ENCODE results near the gene BICC1. TPM values are rescaled to one million over a fixed set of nuclear protein-coding genes. Genes with fewer than 3 reads are reported as not detected.

The BICC1 gene
- total and polyA plus RNA-seq, 2 of the 4 experiments (the other 2 are of a cell fraction): 5.7 to 42.5 TPM

GRCh38 chr10:58586282-58587245 is 73.9 kb downstream of the BICC1 start:
- H3K56ac ChIP-seq (ENCODE audit: extremely low read depth, insufficient read depth, low read length): no peak overlapping the region
- H2AK9ac ChIP-seq (replicated peaks; ENCODE audit: low read depth, low read length, poor library complexity): no peak overlapping the region
- H3K4me1 ChIP-seq (ENCODE audit: control insufficient read depth, insufficient read depth, low read length): peaks cover 2% of the 10 kb centered on the region; the same call in 1 of the 2 replicates
- DNase-seq (no peak), ATAC-seq (ENCODE audit: low read depth) (no peak)
- no peak overlapping the region for H3K14ac ChIP-seq (replicated peaks; ENCODE audit: low read depth, low read length)
- H2BK20ac ChIP-seq (ENCODE audit: low read depth, low read length): no peak overlapping the region
- H3K27me3 ChIP-seq (ENCODE audit: control insufficient read depth, insufficient read depth, low read length): no peaks in the 10 kb centered on the region
- intact Hi-C loops (cut with micrococcal nuclease): no loop called here
- H3K4me3 ChIP-seq (ENCODE audit: insufficient read depth, low read depth, low read length): no peak overlapping the region
- no peak overlapping the region for H3K27ac ChIP-seq (ENCODE audit: insufficient read depth, low read length)
- peaks cover 30% of the 10 kb centered on the region; the same call in 1 of the 2 replicates for H4K20me1 ChIP-seq (ENCODE audit: insufficient read depth, low read length)
- no peak overlapping the region for H4K5ac ChIP-seq (ENCODE audit: low read depth, low read length)
- ChIA-PET CTCF (interaction anchor here (0.7 kb wide), 1 partner anchor 52 kb away, joined by 3 read pairs; no protein-coding TSS in a partner anchor), POLR2A (ENCODE audit: unreplicated experiment) (no interaction called here)
- H2BK15ac ChIP-seq (ENCODE audit: low read depth, low read length): no peak overlapping the region
- no peak overlapping the region for H2AFZ ChIP-seq (replicated peaks; ENCODE audit: low read length, poor library complexity)
- H3K4ac ChIP-seq (ENCODE audit: low read depth, low read length): no peak overlapping the region
- no peak overlapping the region for H3K23ac ChIP-seq (ENCODE audit: low read depth, low read length)
- H2BK5ac ChIP-seq (ENCODE audit: low read depth, low read length, poor library complexity, severe bottlenecking): no peak overlapping the region
- peaks cover 26 to 62% of the 10 kb centered on the region in 2 experiments for H3K79me1 ChIP-seq (ENCODE audit: low read depth in 1 of 2, low read length in 2 of 2)
- H4K91ac ChIP-seq (ENCODE audit: insufficient read depth, low read depth, low read length): no peak overlapping the region
- in situ Hi-C loops (cut with MboI; ENCODE audit: low sequenced_read_pairs): no loop called here
- H2AK5ac ChIP-seq (ENCODE audit: low read depth, low read length): no peak overlapping the region
- H3K18ac ChIP-seq (ENCODE audit: low read depth, low read length): no peak overlapping the region
- H3K9me3 ChIP-seq (ENCODE audit: control insufficient read depth, insufficient read depth, low read length): 0 out of 2 replicates have a peak, but pooled peaks cover 2% of the 10 kb centered on the region
- WGBS, 2 experiments (ENCODE audit: extremely low coverage in 2 of 2, insufficient read length in 1 of 2): 100% methylated on average over 2 of the region's 13 CpGs; no CpG with 5 or more reads in 1 of the 2 experiments
- dilution Hi-C loops (cut with HindIII; ENCODE audit: low sequenced_read_pairs, unreplicated experiment): no loop called here
- peaks cover 5% of the 10 kb centered on the region for H3K36me3 ChIP-seq (ENCODE audit: control insufficient read depth, insufficient read depth, low read length)
- no peak overlapping the region for H3K9ac ChIP-seq (ENCODE audit: low read depth, low read length)
- H3K9me1 ChIP-seq (ENCODE audit: insufficient read depth, low read length): peaks cover 17% of the 10 kb centered on the region
- BruUV-seq (replicated peaks): no TSS peak
- H4K8ac ChIP-seq (ENCODE audit: low read depth in 2 of 2, low read length in 2 of 2): no peak overlapping the region
- no peak overlapping the region for H3K4me2 ChIP-seq (ENCODE audit: low read depth, low read length)
- H2BK120ac ChIP-seq (ENCODE audit: low read depth, low read length): no peak overlapping the region
- TF ChIP-seq RAD21 (IDR thresholded peaks at IDR 0.05; ENCODE audit: low read length): no peak
- TF ChIP-seq FOS (IDR thresholded peaks at IDR 0.05; ENCODE audit: low read depth, low read length): no peak
- TF ChIP-seq CHD1 (IDR thresholded peaks at IDR 0.05; ENCODE audit: low read depth, low read length): no peak
- TF ChIP-seq, protein P1, sequence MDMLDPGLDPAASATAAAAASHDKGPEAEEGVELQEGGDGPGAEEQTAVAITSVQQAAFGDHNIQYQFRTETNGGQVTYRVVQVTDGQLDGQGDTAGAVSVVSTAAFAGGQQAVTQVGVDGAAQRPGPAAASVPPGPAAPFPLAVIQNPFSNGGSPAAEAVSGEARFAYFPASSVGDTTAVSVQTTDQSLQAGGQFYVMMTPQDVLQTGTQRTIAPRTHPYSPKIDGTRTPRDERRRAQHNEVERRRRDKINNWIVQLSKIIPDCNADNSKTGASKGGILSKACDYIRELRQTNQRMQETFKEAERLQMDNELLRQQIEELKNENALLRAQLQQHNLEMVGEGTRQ (IDR thresholded peaks at IDR 0.05; ENCODE audit: low read depth, low read length): no peak
- TF ChIP-seq NFE2L2 (IDR thresholded peaks at IDR 0.05; ENCODE audit: low read depth, low read length): no peak
- no peak for TF ChIP-seq RCOR1 (IDR thresholded peaks at IDR 0.05; ENCODE audit: insufficient replicate concordance, low read length)
- TF ChIP-seq CTCF (conservative IDR thresholded peaks at IDR 0.05; ENCODE audit: low read depth, low read length): no peak
- no peak for TF ChIP-seq SMC3 (IDR thresholded peaks at IDR 0.05; ENCODE audit: low read depth, low read length)
- no peak for TF ChIP-seq POLR2A (IDR thresholded peaks at IDR 0.05; ENCODE audit: low read depth, low read length)
- TF ChIP-seq, protein P2, sequence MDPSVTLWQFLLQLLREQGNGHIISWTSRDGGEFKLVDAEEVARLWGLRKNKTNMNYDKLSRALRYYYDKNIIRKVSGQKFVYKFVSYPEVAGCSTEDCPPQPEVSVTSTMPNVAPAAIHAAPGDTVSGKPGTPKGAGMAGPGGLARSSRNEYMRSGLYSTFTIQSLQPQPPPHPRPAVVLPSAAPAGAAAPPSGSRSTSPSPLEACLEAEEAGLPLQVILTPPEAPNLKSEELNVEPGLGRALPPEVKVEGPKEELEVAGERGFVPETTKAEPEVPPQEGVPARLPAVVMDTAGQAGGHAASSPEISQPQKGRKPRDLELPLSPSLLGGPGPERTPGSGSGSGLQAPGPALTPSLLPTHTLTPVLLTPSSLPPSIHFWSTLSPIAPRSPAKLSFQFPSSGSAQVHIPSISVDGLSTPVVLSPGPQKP (IDR thresholded peaks at IDR 0.05; ENCODE audit: borderline replicate concordance, low read depth, low read length): no peak
- TF ChIP-seq MAZ (IDR thresholded peaks at IDR 0.05; ENCODE audit: borderline replicate concordance, low read depth, low read length): no peak
- no peak for TF ChIP-seq CEBPB (IDR thresholded peaks at IDR 0.05; ENCODE audit: low read depth, low read length)
- no peak for TF ChIP-seq MXI1 (IDR thresholded peaks at IDR 0.05; ENCODE audit: borderline replicate concordance, low read depth, low read length)
- no peak for TF ChIP-seq RFX5 (IDR thresholded peaks at IDR 0.05; ENCODE audit: low read depth, low read length)

Data from IMR-90 (cell line).